ENCODE results near the gene SCD5. TPM values are rescaled to one million over a fixed set of nuclear protein-coding genes. Genes with fewer than 3 reads are reported as not detected.
A peak's percentile ranks its signal among the peaks of the same experiment; 100 is the strongest.

Gene SCD5
- total and polyA plus RNA-seq, 2 donors from 2014 or later: 41.2 to 55.7 TPM

GRCh38 chr4:82721819-82722423 is 76.7 kb downstream of the SCD5 start:
- Histone ChIP-seq H3K4me1 (ENCODE audit: control insufficient read depth in 2 of 3, insufficient read depth in 2 of 3, low read depth in 1 of 3, low read length in 3 of 3) (no peaks in the 10 kb centered on the region), H3K27me3 (ENCODE audit: control insufficient read depth, insufficient read depth, low read length) (no peaks in the 10 kb centered on the region), H3K27ac (ENCODE audit: low read depth in 2 of 2, low read length in 2 of 2) (no peak overlapping the region), H3K36me3 (ENCODE audit: control insufficient read depth in 2 of 3, insufficient read depth in 3 of 3, low read length in 3 of 3) (no peaks in the 10 kb centered on the region), H3K4me3 (ENCODE audit: low read length in 3 of 3) (no peak overlapping the region), H3K9me3 (ENCODE audit: control insufficient read depth in 2 of 3, insufficient read depth in 1 of 3, low read length in 3 of 3) (no peaks in the 10 kb centered on the region), H3K9ac (ENCODE audit: low read length in 3 of 3) (no peak overlapping the region)
- DNase-seq (peak in 1 of 5 donors; percentile 61), FAIRE-seq (no peak)
- peak; percentile 35 for TF ChIP-seq CTCF (IDR thresholded peaks at IDR 0.05; ENCODE audit: borderline replicate concordance, extremely low read depth, insufficient read depth)
- intact Hi-C loops (cut with DNase I): no loop called here

DNA sequence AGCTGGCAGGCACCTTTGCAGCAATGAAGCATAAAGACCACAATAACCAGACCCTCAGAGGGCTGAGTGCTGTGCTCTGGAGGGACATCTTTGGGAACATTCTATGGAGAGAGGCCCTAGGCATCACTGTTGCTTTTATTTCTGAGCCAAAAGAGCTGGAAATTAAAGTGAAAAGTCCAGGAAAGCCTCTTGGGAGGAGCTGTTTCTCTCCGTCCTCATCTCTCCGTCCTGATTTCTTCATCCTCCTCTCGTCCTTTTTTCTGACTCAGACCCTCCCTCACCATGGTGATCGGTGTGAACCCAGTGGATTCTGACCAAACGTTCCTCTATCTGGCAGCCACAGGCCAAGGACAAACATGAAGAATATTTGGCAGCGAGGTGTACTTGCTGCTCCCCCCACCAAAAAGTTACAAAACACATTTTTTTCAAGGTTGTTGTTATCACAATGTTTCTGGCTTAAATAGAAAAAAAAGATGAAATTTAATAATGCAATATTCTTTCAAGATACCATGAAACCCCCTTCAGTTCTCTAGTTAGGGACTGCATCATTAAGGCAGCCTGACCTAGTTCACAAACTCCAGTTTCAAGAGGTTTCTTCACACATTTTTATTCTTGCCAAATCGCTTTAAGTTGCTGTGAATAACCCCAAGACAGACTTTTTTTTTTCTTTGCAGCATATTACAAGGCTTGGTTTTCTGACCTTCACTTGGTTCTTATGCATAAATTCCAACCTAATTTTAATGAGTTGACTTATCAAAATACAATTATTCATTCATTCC is 80.2 kb downstream of the SCD5 start:
- Histone ChIP-seq H3K4me3 (ENCODE audit: low read length in 3 of 3) (no peak overlapping the region), H3K27me3 (ENCODE audit: control insufficient read depth, insufficient read depth, low read length) (no peaks in the 10 kb centered on the region), H3K36me3 (ENCODE audit: control insufficient read depth in 2 of 3, insufficient read depth in 3 of 3, low read length in 3 of 3) (no peaks in the 10 kb centered on the region), H3K4me1 (ENCODE audit: control insufficient read depth in 2 of 3, insufficient read depth in 2 of 3, low read depth in 1 of 3, low read length in 3 of 3) (no peaks in the 10 kb centered on the region), H3K9ac (ENCODE audit: low read length in 3 of 3) (no peak overlapping the region), H3K9me3 (ENCODE audit: control insufficient read depth in 2 of 3, insufficient read depth in 1 of 3, low read length in 3 of 3) (no peaks in the 10 kb centered on the region), H3K27ac (ENCODE audit: low read depth in 2 of 2, low read length in 2 of 2) (no peak overlapping the region)
- FAIRE-seq: no peak
- no peak for DNase-seq
- intact Hi-C loops (cut with DNase I): no loop called here
- no peak for TF ChIP-seq CTCF (IDR thresholded peaks at IDR 0.05; ENCODE audit: borderline replicate concordance, extremely low read depth, insufficient read depth)

DNA sequence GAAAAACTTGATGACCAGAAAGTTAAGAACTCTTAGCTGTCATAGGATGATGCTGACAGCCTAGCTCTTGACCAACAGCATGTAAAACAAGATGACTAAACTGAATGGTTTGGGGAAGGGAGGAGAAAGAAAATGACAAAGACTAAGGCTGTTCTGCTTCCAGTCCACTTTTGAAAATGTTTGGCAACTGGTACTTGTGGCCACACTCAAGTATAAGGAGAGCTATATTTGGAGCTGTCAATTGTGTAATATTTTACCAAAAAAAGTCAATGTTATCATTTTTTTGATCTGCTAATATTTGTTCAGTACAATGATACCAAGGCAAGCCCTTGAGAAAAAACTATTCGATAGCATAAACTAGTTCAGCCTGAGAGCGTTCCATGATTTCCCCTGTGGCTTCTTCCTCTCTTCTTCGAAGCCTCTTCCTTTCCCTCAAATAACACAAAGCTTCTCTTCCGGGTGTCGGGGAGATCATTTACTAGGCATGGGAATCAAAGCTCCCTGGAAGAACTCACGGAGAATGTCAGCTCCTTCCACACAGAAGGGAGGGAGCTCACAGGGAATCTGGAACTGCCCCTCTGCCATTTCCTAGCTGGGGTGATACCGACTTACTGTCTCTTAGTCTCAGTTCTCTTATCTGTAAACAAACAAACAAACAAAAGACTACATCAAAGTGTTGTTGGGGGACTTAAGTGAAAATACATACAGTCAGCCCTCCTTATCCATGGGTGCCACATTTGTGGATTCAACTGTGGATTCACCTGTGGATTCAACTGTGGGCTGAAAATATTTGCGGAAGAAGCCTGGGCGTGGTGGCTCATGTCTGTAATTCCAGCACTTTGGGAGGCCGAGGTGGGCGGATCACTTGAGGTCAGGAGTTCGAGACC is 82.6 kb downstream of the SCD5 start:
- FAIRE-seq (no peak), DNase-seq (no peak)
- TF ChIP-seq CTCF (IDR thresholded peaks at IDR 0.05; ENCODE audit: borderline replicate concordance, extremely low read depth, insufficient read depth): no peak
- Histone ChIP-seq H3K9ac (ENCODE audit: low read length in 3 of 3) (no peak overlapping the region), H3K4me3 (ENCODE audit: low read length in 3 of 3) (no peak overlapping the region), H3K36me3 (ENCODE audit: control insufficient read depth in 2 of 3, insufficient read depth in 3 of 3, low read length in 3 of 3) (no peaks in the 10 kb centered on the region), H3K27me3 (ENCODE audit: control insufficient read depth, insufficient read depth, low read length) (no peaks in the 10 kb centered on the region), H3K4me1 (ENCODE audit: control insufficient read depth in 2 of 3, insufficient read depth in 2 of 3, low read depth in 1 of 3, low read length in 3 of 3) (no peaks in the 10 kb centered on the region), H3K27ac (ENCODE audit: low read depth in 2 of 2, low read length in 2 of 2) (no peak overlapping the region), H3K9me3 (ENCODE audit: control insufficient read depth in 2 of 3, insufficient read depth in 1 of 3, low read length in 3 of 3) (no peaks in the 10 kb centered on the region)
- intact Hi-C loops (cut with DNase I): no loop called here
